HG03521 (cell line): ENCODE data around the gene HEMK1.

Experiments used
- ATAC-seq: cut with Tn5 transposase; IDR thresholded peaks from one replicate; pipeline ENCODE4 v1.9.1; 2021; ENCODE audit warnings: mild to moderate bottlenecking, moderate library complexity; ENCODE audit not compliant: unreplicated experiment

HEMK1 gene

DNA sequence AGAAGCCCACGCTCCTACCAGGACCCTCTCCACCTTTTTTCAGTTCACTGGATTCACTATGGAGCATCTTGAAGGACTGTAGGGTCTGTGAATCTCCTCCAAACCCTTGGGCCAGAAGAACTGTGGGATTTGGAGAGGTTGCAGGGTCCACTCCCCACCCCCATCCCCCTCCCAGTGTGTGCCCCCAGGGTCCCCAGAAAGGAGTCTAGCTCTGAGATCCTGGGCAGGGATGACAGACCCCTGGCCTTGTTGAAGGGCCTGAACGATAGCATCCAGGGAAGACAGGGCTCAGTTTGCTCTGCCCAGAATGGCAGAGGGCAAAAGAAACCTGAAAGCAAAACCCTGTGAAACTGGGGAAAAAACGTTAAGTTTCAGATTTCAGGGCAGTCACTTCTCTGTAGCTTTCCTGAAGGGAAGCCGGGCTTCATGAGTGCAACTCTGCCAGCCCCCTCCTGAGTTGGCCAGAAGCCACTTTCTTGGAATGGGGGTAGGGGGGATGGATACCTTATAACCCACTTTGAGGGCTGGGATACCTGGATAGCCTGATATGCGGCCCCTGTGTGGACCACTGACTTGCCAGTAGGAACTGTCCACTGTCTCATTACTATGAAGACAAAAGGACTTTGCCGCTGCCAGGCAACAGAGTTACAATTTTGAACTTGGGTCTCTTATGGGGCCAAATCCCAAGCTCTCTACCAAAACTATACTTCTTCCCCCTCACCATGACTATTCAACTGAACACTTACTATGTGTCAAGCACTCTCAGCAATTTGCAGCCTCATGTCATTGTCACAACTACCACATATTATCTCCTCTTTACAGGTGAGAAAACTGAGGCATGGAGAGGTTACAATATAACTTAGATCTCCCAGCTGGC, 43.9 kb downstream of the HEMK1 start:
- no peak for ATAC-seq

DNA sequence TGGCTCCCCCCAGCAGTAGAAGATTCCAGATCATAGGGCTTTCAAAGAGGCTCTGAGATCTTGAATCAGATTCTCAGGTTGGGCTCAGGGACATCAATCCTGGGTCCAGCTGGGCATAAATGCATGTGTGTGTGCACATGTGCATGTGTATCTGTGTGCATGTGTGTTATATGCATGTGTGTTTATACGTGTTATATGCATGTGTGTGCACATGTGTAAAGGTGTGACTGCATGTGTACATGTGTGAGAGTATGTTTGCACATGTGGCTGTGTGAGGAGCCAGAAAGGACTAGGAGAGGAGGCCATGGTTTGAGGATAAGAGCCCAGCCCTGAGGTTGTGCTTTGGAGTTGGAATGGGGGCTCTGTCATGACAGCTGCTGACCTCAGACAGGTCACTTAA, 45.9 kb downstream of the HEMK1 start:
- ATAC-seq = no peak

DNA sequence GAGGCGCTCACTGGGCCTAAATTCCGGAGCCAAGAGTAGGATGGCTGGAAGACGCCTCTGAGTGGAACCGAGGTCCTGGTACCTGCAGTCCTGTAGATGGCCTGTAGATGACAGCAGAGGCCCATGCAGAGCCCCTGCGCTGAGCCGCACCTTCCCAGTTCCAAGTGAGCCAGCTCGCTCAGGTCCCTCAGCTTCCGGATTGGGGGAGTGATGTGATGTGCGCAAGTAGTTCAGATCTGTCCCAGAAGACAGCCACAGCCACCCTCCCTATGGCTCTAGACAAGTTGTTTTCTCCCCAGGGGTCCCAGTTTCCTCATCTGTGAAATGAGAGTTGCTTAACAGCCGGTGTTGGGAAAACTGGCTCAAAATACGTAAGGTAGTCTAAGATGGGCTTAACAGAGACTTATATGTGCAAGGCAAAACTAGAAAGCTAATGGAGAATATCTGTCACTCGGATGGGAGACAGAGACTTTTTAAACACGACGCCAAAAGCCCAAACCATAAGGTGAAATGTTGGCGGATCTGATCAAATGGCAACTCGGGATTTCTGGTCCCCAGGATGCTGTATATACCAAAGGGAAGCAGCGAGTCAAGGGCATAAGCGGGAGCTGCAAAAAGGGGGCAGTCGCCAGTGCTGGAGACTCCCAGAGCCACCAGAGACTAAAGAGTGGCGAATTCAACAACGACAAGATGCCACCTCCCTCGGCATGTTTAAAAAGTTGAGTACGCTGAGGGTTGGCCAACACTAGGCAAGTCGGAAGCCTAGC, 46.9 kb downstream of the HEMK1 start:
- no peak for ATAC-seq

DNA sequence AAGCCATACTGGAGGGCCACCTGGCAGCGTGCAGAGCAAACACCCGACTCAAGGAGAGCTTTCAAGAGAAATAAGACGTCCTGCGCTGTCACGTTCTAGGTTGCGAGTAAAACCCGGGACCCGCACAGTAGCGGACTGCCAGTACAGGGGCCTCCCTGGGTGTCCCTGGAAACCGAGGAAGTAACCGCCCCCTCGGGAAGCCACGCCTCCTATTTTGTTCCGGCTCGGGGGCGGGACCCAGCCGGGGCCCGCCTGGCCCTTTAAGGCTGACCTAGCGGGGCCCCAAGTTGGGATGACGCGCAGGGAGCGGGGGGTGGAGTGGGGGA, 47.4 kb downstream of the HEMK1 start:
- ATAC-seq = peak; percentile 69

DNA sequence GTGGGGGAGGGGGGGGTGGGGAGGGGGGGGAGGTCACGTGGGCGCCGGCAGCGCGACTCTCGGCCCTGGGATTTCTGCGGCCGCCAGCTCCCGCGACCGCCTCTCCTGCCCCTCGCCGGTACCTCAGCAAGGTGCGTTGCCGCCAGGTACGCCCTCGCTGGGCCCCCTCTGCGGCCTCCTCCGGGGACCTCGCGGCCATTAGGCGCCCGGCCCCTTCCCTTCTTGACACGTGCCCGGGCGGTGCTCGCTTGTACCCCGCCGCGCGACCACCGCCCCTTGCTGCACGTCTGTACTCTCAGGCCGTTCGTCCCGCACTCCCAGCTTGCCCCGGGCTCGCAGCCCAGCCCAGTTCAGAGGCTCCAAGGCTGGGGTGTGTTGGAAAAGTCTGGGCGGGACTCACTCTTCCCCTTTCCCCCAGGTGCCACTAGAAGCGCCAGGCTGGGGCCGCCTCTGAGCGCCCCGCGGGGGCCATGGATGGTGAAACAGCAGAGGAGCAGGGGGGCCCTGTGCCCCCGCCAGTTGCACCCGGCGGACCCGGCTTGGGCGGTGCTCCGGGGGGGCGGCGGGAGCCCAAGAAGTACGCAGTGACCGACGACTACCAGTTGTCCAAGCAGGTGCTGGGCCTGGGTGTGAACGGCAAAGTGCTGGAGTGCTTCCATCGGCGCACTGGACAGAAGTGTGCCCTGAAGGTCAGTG, 47.9 kb downstream of the HEMK1 start, which contains the start of gene MAPKAPK3:
Gene MAPKAPK3, plus strand, starts transcription at position 56 of the 696 bp plus-strand sequence. Its CDS starts 415 bp downstream, at position 471.
- ATAC-seq = peak; percentile 16

DNA sequence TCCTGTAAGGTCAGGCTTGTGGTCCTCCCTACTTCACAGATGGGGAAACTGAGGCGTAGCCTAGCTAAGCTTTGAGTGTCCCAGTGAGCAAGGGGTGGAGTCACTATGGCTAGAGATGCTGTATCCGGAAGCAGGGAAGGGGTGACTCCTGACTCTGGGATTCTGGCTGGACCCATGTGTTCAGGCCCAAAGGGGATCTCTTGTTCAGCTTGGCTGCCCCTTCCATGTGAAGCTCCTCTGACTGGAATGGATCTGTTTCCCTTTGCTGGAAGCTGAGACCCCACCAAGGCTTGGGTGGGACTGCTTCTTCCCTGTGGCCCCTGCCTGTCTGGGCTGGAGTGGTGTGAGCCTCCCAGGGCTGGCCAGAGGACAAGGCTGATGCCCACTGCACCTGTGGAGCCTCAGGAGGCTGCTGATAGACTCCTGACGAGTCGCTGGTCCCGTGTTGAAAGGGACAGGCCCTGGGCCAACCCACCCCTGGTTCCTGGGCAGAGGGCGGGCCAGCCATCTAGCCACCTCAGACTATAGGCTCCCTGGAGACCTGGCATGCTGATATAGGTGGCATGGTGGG, 48.7 kb downstream of the HEMK1 start:
- ATAC-seq = no peak

DNA sequence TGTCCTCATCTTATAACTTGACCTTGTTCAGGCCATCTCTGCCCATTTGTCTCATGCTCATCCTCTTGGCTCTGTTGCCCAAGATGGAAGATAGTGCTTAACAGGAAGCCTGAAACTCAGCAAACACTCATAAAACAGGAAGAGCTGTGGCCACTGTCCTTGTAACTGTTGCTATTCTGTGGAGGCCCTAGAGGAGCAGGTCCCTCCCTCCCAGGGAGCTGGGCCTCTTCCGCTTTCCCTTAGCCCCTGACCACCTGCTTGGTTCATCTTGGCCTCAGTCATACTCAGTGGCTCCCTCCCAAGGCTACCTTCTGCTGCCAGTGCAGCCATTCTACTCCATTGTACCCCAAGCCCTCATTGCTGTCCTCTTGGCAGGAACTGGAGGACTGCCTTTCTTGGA, 51.1 kb downstream of the HEMK1 start:
- no peak for ATAC-seq

DNA sequence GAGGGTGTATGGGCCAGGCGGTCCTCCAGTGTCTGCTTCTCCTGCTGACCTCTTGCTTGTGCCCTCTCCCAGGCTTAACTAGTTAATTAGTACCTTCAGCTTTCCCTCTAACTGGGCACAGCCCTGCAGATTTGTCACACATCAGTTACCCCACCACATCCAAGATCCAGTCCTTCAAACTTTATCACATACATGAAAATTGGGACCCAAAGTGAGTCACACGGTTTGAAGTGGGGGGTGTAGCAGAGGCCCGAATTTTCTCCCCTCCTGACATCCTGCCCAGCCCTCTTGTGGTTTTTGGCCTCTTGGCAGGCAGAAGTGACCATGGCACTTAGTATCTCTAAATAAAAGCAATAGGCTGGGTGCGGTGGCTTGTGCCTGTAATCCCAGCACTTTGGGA, 51.5 kb downstream of the HEMK1 start:
- ATAC-seq = no peak

DNA sequence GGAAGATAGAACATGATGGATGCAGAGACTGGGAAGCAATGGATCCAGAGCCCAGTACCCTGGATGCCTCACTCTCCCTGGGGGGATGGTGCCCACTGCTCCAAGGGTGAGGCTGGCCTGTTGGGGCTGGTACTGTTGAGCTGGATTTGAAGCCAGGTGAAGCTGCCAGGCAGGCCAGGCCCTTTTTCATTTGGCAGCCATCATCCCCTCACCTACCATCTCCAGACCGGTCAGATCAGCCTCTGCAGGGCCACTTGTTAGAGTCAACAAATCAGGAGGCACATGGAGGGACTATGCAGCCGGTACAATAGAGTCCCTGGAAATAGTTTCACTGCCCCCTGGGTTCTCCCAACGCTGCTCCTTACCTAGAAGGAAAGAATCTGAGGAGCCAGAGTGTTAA, 53.6 kb downstream of the HEMK1 start:
- ATAC-seq = no peak

DNA sequence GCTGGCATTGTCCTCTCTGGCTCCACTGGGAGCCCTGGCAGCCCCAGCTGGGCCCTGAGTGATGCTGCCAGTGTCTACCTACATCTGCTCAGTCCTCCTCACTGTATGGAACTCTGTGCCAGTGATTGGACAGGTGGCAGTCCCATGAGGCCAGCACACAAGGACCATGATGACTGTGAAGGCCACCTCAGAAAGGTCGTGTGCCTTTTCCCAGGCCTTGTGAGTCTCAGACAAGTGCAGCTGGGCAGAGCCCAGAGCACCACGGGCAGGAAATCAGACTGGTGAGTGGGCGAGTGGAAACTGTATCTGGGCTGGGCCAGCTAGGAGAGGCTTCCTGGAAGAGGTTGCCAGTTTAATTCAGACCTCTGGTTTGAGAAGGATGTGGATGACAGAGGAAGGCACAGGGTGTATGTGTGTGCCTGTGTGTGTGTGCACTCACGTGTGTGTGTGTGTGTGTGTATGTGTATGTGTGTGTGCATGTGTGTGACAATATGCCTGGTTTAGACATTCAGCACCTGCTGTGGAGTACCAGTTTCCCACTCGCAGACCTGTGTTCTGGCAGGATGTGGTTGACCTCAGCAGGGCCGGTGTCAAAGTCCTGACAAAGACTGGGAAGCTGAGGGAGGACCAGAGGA, 54.6 kb downstream of the HEMK1 start:
- ATAC-seq = no peak

DNA sequence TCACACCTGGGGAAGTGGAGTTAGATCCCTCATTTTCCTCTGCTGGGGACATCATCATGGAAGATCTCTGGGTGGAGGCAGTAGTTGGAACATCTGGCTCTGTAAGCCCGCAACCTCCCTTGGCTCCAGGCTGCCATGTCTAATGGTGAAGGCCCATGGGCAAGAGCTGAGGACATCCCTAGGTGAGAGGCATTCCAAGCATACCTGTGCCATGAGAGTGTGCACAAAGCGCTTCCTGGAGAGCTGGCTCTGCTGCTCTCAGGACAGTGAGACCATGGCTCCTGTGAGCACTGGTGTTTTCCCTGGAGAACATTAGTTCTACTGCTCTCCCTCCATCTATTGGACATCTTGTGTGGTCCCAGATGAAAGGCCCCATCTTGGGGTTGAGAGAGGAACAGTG, 55.3 kb downstream of the HEMK1 start:
- no peak for ATAC-seq

DNA sequence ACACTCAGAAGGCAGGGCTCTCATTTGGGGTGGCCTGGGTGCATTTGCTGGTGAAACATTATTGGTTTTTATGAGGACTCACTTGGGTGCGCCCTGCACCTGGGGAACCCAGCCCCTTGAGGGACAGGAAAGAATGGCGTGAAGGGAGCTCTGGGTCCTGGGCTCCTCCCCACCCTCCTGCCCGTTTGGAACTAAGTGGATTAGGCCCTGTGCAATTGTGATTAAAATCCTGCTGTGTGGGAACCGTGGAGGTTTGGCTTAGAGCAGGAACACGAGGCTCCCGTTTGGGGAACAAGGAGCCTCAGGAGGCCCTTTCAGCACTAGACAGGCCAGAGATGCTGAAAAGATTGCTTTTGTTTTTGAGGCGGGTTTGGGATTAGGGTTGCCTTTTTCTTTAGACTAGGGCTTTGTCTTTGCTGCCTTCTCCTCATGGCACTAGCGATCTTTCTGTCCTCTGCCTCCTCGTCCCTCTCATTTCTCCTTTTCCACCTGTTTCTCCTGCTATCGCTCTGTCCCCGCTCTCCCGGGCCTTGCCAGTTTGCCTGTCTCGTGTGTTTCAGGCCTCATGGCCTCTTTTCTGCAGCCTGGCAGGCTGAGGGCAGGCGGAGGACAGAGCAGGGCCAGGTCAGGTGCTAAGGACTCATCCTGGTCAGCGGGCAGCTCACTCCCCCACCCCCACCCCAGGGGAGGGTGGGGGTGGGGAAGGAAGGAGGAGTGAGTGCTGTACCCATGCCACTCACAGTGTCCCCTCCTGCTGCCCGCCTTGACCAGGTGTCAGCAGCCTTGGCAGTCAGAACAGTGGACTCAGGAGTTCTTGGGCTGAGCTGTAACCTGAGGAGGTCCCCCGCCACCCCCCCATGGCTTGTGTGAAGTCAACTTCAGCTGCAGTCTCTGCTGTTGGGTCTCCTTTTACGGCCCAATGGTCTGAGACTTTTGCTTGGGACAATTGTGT, 56.2 kb downstream of the HEMK1 start:
- no peak for ATAC-seq

DNA sequence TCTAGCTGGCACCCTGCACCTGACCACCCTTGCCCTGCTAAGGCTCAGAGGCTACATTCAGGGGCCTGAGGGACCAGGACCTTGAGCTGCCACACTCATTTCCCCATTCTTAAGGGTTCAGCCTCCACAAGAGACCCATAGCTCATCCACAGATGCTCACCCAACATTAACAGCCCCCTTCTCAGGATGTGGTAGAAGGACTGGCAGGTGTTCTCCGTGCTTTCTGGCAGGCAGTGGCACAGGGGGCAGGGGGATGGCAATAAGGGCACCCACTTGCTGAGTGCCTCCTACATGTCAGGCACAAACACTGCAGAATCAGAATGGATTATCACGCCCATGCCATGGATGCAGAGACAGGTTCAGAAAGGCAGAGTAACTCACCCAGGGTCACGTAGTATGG, 57.1 kb downstream of the HEMK1 start:
- ATAC-seq = no peak

DNA sequence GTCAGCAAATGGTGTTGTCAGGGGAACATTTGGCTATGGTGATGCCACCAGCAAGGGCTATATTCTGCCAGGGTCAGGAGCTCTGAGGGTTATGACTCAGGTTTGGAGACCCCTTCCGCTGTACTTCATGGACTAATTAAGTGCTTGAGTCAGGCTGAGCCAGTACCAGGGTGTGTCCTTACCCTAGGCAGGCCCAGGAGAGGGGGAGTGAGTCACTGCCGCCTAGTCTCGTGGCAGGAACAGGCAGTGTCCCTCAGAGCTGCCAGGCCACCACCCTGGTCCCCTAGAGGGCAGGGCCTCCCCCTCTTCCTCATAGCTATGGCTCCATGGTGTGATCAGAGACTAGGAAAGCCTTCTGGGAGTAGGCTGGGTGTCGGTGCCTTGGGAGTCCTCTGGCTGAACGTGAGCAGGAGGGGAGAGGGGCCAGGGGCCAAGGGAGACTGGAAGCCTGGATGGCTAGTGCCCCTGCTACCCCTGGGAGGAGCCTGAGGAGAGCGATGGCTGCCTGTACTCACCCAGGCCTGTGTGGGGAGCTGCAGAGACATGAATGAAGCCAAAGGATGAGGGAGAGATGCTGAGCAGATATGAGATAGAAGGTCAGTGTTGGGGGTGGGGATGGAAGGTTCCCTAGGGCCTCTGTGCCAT, 58.2 kb downstream of the HEMK1 start:
- ATAC-seq = no peak

DNA sequence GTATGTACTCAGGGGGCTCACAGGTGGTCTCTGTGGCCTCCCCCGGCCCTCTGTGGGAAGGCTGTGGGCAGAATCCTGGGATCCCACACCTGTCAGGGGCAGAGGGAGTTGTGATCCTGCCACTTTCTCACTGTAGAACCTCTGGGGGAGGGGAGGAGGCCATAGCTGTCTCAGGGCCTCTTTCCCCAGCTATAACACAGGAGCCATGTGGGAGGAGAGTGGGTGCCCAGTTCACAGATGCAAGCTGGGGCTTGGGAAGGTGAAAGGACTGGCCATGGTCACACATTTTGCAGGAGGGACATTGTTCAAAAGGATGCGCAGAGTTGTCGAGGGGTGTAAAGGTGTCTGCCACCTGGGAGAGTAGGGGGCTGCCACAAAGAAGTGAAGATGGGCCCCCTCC, 59.3 kb downstream of the HEMK1 start:
- no peak for ATAC-seq

DNA sequence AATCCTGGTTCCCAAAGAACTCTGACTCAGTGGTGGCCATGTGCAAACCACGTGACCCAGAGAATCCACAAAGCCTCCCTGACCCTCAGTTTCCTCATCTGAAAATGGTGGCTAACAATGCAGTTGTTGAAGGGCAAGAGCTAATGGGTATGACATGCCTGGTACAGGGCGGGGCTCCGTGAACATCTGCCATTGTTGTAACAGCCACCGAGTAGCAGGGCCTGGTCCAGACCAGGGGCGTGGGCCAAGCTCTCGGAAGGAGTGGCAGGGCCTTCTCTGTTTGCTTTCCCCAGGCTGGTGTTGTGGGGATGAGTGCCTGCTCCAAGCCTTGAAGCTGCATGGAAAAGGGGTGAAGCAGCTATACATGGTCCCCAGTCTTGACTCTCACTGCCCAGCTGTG, 61.1 kb downstream of the HEMK1 start:
- no peak for ATAC-seq

DNA sequence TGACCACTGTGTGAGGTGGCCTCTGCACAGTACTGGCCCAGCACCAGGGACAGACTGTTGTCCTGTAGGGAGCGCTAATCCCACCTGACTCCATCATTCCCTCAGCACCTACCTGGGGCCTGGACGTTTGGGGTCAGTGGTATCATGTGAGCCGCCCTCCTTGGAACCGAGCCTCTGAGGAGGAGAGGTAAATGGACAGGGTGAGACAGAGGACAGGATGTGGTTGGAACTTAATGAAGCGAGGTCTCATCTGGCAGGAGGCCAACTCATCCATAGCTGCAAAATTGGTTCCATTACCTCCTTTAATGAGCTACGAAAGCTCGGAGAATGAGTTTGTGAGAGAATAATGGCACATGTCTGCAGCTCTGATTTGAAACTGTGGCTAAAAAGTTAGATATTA, 61.6 kb downstream of the HEMK1 start:
- ATAC-seq = no peak

DNA sequence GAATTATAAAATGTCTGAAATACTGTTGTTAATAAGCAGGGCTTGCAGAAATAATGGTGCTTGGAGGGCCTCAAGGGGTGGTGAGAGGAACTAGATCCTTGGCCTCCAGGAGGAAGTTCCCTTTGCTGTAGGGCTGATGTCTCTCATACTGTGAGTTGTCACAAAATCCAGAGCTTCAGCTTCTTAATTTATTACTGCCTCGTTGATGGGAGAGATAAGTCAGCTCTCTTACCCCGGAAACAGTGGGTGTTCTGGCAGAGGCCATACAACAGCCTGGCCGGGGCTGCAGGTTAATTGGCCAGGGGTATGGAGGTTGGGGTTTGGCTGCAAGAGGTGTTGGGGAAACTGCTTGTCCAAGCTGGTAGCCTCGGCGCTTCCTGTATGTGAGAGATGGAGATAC, 63.1 kb downstream of the HEMK1 start:
- ATAC-seq = no peak

DNA sequence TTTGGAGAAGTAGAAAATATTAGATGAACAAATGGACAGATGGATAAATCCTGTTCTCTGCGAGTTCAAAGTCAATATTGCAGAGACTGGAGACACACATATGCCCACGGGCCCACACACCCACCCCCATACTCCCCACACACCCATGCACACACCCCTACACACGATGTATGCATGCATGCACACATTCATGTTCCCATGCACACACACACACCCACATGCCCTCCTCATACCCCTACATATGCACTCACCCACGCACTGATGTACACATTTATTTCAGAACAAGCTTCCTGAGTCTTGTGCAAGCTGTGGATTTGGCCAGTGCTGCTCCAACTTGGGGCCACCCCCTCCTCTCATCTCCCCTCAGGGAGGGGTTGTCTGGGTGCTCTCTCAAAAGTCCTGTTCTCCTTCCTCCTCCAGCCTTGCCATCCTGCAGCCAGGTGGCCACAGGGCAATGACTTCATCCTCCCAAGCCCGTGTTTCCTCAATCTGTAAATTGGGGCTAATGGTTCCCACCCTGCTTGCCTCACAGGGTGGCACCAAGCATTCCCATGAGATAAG, 64.0 kb downstream of the HEMK1 start:
- ATAC-seq = no peak
